ENCODE results near the gene NKD1.

NKD1 gene

DNA sequence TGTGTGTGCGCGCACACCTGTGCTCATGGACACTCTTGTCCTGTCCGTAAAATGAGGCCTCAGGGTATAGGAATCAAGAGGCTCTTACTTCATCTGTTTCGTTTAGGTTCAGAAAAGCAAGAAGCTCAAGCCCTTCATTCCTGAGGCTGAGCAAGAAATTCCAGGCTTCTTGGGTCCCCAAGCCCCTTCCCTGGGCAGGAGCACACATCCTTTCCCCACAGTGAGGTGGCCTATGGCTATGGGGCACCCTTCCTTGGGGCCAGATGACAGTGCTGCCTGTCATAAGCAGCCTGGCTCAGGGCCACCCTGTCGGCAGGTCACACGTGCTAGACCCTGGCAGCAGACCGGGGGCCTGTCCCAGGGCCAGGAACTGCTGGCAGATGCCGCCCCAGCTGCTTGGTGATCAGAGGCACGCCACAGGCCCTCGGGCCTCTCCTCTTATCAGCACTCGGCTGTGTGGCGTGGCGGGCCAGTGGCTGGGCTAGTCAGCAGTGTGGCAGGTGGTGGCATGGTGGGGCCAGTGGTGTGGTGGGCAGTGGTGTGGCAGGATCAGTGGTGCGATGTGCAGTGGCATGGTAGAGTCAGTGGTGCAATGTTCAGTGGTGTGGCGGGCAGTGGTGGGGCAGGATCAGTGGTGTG, 50.2 kb downstream of the NKD1 start:
- no peak for DNase-seq (ENCODE audit: low read depth in 3 of 3, low spot score in 1 of 3)

- DNase-seq (ENCODE audit: low read depth in 3 of 3, low spot score in 1 of 3), result no peak
Measured at GRCh38 chr16:50598936-50599361, 50.8 kb downstream of the NKD1 start.

DNA sequence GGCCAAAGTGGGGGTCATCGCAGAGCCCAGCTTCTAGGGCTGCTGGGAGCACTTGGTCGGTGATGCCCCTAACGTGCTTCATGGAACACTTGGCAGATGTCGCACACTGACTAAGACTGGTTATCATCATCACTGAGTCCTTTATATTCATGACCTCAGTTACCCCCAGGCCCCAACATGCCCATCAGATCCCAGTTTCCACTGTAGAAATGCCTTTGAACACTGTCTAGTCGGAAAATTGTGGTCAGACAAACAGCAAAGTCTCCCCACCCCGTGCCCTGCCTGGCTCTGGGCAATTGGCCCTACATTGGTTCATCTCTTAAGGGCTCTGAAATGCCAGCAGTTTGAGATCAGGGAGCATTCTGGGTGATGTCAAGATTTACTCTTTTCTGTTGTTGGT, 51.3 kb downstream of the NKD1 start:
- DNase-seq (ENCODE audit: low read depth in 3 of 3, low spot score in 1 of 3), result no peak

- no peak for DNase-seq (ENCODE audit: low read depth in 3 of 3, low spot score in 1 of 3)
Measured at GRCh38 chr16:50600582-50601283, 52.5 kb downstream of the NKD1 start.

DNA sequence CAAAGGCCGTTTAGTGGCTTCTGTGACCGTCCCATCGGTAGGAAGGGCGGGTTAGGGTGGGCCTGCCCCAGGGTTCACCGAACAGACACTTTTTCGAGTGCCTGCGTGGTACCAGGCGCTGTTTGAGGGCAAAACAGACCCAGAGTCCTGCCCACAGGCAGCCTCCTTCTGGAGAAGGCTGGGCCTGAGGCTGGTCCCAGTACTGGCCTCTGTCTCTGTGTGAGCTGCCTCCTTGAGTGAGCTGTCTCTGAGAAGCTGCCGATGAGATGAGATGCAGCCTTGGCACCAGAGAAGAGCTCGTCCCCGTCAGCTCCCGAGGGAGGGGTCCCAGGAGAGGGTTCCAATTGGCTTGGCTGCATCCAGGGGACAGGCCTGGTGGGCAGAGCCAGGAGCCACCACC, 53.1 kb downstream of the NKD1 start:
- no peak for DNase-seq (ENCODE audit: low read depth in 3 of 3, low spot score in 1 of 3)

- no peak for DNase-seq (ENCODE audit: low read depth in 3 of 3, low spot score in 1 of 3)
Measured at GRCh38 chr16:50602126-50602525, 53.9 kb downstream of the NKD1 start.

- DNase-seq (ENCODE audit: low read depth in 3 of 3, low spot score in 1 of 3), result peak in 2 of 3 donors; percentile 32 to 45
Measured at GRCh38 chr16:50602531-50603205, 54.5 kb downstream of the NKD1 start.

DNA sequence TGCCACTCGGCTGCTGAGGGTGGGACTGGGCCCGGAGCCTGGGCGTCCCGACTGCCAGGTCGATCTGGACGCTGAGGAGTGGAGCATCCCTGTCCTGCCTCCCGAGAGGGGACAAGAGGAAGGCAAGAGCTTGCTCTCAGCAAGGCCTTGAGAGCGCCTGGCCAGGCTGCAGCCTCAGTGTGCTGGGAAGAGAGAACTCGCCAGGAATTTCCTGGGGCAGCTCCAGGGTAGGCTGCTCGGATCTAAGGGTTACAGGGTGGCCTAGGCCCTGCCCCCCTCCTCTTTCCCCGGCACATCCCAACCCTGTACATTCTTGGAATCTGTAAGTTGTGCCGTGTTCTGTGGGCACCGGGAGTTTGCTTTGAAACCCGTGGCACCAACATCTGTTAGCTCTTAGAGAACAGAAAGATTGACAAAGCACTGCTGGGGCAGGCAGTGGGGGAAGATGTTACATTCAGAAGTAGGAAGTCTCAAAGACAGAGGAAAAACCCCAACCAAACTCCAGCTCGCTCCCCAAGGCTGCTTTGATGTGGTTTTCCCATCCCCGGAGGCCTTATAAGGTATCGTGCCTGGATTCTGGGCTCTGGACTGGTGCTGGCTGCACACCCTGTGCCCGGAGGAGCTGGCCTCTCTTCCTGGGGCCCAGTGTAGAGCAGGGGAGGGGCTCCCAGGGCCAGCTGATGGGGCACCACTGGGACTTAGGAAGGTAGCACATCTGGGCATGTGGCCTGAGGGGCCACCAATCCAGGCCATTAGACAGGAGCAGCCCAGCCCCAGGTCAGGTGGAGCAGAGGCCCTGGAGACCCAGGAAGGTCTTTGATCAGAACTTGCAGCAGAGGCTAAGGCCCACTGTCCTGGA, 55.2 kb downstream of the NKD1 start:
- DNase-seq (ENCODE audit: low read depth in 3 of 3, low spot score in 1 of 3), result no peak

- DNase-seq (ENCODE audit: low read depth in 3 of 3, low spot score in 1 of 3), result no peak
Measured at GRCh38 chr16:50604065-50604418, 55.8 kb downstream of the NKD1 start.

GRCh38 chr16:50604610-50605009, 56.4 kb downstream of the NKD1 start:
- no peak for DNase-seq (ENCODE audit: low read depth in 3 of 3, low spot score in 1 of 3)

DNA sequence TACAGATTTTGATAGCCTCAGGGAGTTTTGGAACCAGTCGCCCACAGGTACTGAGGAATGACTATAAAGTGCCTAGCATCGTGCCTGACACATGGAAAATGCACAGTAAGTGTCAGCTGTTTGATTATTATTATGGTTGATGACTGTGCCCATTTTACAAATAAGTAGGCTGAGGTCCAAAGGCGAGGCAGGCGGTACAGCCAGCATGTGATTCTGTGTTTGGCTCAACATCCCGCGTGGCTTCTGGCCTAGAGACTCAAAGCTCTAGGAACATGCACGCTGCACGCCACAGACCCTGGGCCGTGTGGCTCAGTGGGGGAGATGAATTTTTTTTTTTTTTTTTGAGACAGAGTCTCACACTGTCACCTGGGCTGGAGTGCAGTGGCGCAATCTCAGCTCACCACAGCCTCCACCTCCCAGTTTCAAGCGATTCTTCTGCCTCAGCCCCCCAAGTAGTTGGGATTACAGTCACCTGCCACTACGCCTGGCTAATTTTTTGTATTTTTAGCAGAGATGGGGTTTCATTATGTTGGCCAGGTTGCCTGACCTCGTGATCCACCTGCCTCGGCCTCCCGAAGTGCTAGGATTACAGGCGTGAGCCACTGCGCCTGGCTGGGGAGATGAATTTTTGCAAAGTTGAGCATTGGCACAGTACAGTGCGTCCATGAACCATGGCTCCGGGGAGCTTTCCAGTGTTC, 57.7 kb downstream of the NKD1 start:
- no peak for DNase-seq (ENCODE audit: low read depth in 3 of 3, low spot score in 1 of 3)

DNA sequence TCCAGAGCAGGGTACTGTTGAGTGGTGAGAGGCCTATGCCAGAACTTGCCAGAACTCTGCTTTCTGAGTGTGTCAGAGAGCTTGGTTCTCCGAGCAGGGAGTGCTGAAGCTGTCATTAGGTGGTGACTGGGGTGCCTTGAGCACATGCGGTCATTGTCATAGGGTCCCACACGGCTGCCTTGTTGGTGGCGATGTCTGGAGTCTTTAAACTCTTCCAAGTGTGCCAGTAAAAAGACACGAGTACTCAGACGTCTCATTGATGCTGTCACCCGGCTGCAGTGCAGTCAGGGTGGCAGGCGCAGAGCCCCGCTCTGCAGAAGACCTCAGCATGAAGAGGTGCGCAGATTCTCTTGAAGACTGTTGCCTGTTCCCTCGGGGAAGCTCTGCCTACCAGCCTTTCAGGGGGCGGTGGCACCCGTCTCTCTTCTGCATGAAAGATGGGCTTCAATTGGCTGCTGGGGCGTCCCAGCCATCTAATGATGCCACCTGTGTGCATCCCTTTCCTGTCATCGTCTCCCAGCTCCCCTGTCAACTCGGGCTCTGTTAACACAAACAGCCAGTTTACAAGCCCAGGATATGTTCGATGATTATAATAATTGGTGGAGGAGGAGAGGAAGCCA, 58.3 kb downstream of the NKD1 start:
- no peak for DNase-seq (ENCODE audit: low read depth in 3 of 3, low spot score in 1 of 3)

GRCh38 chr16:50607051-50607431, 58.8 kb downstream of the NKD1 start:
- DNase-seq (ENCODE audit: low read depth in 3 of 3, low spot score in 1 of 3), result no peak

- DNase-seq (ENCODE audit: low read depth in 3 of 3, low spot score in 1 of 3), result no peak
Measured at GRCh38 chr16:50607447-50607846, 59.3 kb downstream of the NKD1 start.

DNA sequence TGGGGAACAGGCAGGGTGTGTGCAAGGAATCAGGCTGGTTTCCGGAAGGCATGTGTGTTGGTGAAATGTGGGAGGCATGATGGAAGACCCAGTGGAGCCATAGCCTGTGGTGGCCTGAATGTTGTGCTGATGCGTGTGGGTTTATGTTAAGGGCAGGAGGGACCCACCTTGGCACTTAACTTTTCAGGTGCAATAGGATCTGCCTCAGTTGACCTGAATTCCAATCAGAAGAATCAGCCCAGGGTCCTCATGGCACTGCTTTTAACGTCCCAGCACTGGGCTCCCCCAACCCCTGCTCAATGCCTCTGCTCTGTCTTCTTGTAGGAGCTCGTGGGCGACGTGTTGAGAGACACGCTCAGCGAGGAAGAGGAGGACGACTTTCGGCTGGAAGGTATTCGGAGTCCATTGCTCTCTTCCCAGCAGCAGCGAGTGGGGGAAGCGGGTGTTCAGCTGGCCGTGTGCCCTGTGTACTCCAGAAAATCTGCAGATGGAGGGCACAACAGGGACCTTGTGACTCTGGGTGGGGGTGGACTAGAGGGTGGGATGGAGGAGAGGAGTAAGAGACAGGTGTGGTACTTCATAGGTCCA, 59.9 kb downstream of the NKD1 start:
- DNase-seq (ENCODE audit: low read depth in 3 of 3, low spot score in 1 of 3), result no peak

DNA sequence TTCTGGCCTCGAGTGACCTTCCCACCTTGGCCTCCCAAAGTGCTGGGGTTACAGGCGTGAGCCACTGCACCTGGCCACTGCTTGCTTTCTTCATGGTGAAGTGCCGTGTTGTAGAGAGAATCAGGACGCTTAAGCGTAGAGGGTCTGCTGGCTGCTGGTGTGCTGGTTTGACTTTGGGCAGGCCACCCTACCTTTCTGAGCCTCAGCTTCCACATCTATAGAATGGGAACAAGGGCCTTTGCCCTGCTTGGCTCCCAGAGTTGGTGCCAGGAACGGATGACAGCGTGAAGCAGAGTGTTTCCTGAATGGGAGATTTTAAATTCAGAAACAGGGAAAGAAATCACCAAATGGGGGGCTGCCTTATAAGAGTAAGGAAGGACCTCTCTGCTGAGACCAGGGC, 60.9 kb downstream of the NKD1 start:
- no peak for DNase-seq (ENCODE audit: low read depth in 3 of 3, low spot score in 1 of 3)

DNA sequence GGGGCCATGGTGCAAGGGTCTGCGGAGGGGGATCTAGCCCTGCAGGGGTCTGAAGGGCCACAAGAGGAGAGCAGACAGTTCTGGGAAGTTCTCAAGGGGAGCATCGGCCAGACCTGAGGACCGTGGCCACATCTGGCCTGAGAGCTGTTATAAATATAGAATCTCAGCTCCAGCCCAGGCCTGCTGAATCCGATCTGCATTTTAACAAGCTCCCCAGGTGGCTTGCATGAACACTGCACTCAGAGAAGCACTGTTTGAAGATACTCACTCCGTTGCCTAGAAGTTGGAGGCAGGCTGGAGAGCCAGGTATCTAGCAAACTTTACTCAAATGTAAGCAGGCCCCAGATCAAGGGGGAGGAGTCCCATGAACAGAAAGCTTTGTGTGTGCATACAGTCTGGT, 61.3 kb downstream of the NKD1 start:
- no peak for DNase-seq (ENCODE audit: low read depth in 3 of 3, low spot score in 1 of 3)

DNA sequence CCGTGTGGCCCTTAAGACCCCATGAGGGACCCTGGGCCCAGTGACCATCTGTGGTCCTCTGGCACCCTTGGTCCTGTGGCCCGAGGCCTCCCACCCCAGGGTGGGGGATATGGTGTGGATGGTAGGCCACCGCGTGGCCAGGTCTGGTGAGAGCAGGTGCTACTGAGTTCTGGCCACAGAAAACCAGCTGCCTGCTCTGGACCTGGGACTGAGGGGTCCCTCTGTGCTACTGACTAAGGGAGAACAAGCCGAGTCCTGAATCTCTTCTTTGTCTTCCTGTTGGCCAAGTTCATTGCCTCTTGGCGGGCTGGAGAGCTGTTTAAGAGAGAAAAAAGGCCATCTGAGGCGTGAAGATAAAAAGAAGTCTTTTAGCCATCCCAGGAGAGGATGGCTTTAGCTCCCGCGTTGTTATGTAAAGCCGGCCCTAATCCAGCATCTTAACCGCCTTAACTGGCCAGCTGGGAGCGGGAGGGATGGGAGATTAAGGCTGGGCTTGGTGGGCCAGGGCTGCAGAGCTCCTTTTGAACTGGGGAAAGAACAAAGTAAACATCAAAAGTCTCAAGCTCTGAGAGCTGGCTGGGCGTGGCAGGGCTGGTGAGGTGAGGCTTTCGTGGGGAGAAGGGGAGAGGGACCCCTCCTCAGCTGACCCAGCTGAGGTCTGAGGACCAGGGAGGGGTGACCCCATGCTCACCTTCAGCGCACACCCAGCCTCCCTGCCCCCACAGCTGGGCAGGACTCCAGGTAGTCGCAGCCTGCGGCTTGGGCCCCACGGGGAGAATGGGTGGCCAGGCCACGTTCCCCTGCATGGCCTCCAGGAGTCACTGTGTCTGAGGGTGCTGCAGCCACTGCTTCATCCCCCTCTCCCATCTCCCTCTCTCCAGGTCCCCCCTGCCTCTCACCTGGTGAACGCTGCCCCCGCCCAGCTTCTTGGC, 62.4 kb downstream of the NKD1 start:
- no peak for DNase-seq (ENCODE audit: low read depth in 3 of 3, low spot score in 1 of 3)

- no peak for DNase-seq (ENCODE audit: low read depth in 3 of 3, low spot score in 1 of 3)
Measured at GRCh38 chr16:50611332-50611934, 63.2 kb downstream of the NKD1 start.

Data from stimulated activated CD4-positive, alpha-beta T cell treated with anti-CD3 and anti-CD28 coated beads, TNF-alpha, amount 100 ng/mL, for 1 hour (primary cell).